HepG2 (cell line): ENCODE measurements around the gene OOSP1. TPM values are rescaled to one million over a fixed set of nuclear protein-coding genes. Genes with fewer than 3 reads are reported as not detected.

Source experiments
- ATAC-seq: fragments of 200-7000 bp; cut with Tn5 transposase; 3 replicates; pipeline ENCODE4 v1.9.1; 2020; ENCODE audit warnings: mild to moderate bottlenecking, moderate library complexity
- BruUV-seq: library from RNA; stranded (reverse); fragments of 400-500 nt; replicated peaks from 2 replicates; lab custom pipeline; 2021; lab: Mats Ljungman, UMichigan
- CTCF ChIA-PET: fragments of 300-600 bp; formaldehyde crosslinking; extraction: SDS; loops from one replicate; lab custom pipeline; 2021; ENCODE audit warnings: low total read pairs, inconsistent platforms, low intra/inter-chr PET ratio; lab: Yijun Ruan, JAX
- POLR2A ChIA-PET: fragments of 350-600 bp; sonication (Branson Sonifier 250); formaldehyde crosslinking; loops from one replicate; lab custom pipeline; 2020; ENCODE audit warnings: antibody characterized with exemption, inconsistent platforms; lab: Yijun Ruan, JAX
- DNase-seq: peaks from one replicate; pipeline ENCODE4 v3.0.0-alpha.2; 2015; ENCODE audit warnings: low spot score
- FAIRE-seq: peaks from 3 replicates; lab custom pipeline; 2011; peaks lifted over from hg19 to GRCh38; lab: Jason Lieb, UNC
- H2AFZ ChIP-seq: one replicate; pipeline ENCODE4 v1.6.1; 2011; ENCODE audit warnings: low read length, inconsistent platforms
- H3K27ac ChIP-seq: fragments of 300-600 bp; 3 replicates; pipeline ENCODE4 v1.8.0; 2011; ENCODE audit warnings: mixed run types, mild to moderate bottlenecking, mixed read lengths, low read length, inconsistent platforms; ENCODE audit not compliant: insufficient read depth; ENCODE audit errors: extremely low read length
- H3K27me3 ChIP-seq, 2 experiments: fragments of 200-600 bp in 1 of 2; 2 replicates in 1 of 2; 3 replicates in 1 of 2; pipeline versions ENCODE4 v1.6.0 to v1.8.0; 2011; ENCODE audit warnings: low read length in 2 of 2, mild to moderate bottlenecking in 2 of 2, moderate library complexity in 2 of 2, inconsistent platforms in 1 of 2; ENCODE audit not compliant: insufficient read depth in 2 of 2, control insufficient read depth in 1 of 2
- H3K36me3 ChIP-seq, 2 experiments: fragments of 200-600 bp in 1 of 2; replicated peaks in 1 of 2; 2 replicates in 1 of 2; 3 replicates in 1 of 2; pipeline versions ENCODE4 v1.5.1 to v1.8.0; 2011; ENCODE audit warnings: low read length in 2 of 2, inconsistent platforms in 1 of 2; ENCODE audit not compliant: insufficient read depth in 2 of 2, control insufficient read depth in 1 of 2
- H3K4me1 ChIP-seq: 2 replicates; pipeline ENCODE4 v1.5.1; 2012; ENCODE audit warnings: low read length, inconsistent platforms; ENCODE audit not compliant: insufficient read depth
- H3K4me2 ChIP-seq: 2 replicates; pipeline ENCODE4 v1.6.0; 2011; ENCODE audit warnings: low read depth, low read length, inconsistent platforms
- H3K4me3 ChIP-seq, 3 experiments: fragments of 200-600 bp in 1 of 3; sonication (generic), shearing (Covaris generic) in 1 of 3; replicated peaks in 1 of 3; 2 replicates each; pipeline ENCODE4 v1.5.1; 2011 to 2016; ENCODE audit warnings: low read length in 3 of 3, inconsistent platforms in 2 of 3, low read depth in 2 of 3, mild to moderate bottlenecking in 2 of 3, control low read depth in 1 of 3, mixed read lengths in 1 of 3; ENCODE audit not compliant: insufficient read depth in 1 of 3
- H3K79me2 ChIP-seq: one replicate; pipeline ENCODE4 v1.6.1; 2011; ENCODE audit warnings: low read length, inconsistent platforms; ENCODE audit not compliant: insufficient read depth
- H3K9ac ChIP-seq: 2 replicates; pipeline ENCODE4 v1.6.0; 2011; ENCODE audit warnings: mild to moderate bottlenecking, low read depth, low read length, inconsistent platforms; ENCODE audit not compliant: insufficient read depth
- H3K9me3 ChIP-seq: 2 replicates; pipeline ENCODE4 v1.5.1; 2012; ENCODE audit warnings: mild to moderate bottlenecking, low read length
- H4K20me1 ChIP-seq: 2 replicates; pipeline ENCODE4 v1.6.0; 2011; ENCODE audit warnings: inconsistent platforms, mild to moderate bottlenecking, low read length, moderate library complexity; ENCODE audit not compliant: insufficient read depth
- ESRRA ChIP-seq: sonication (generic); formaldehyde crosslinking; IDR thresholded peaks from 2 replicates; pipeline ENCODE4 v1.5.1; 2020; ENCODE audit warnings: mild to moderate bottlenecking, low read depth, missing genetic modification reagents
- MED8 ChIP-seq: sonication (generic); formaldehyde crosslinking; IDR thresholded peaks from 2 replicates; pipeline ENCODE4 v1.8.1; 2023; ENCODE audit warnings: mild to moderate bottlenecking, missing genetic modification reagents; ENCODE audit not compliant: insufficient replicate concordance
- MXI1 ChIP-seq: IDR thresholded peaks from 3 replicates; pipeline ENCODE4 v1.6.1; 2012; ENCODE audit warnings: low read depth, low read length, inconsistent platforms, borderline replicate concordance
- NFYB ChIP-seq: sonication (generic); formaldehyde crosslinking; IDR thresholded peaks from 2 replicates; pipeline ENCODE4 v1.4.0; 2020; ENCODE audit warnings: missing genetic modification reagents
- SNRNP70 ChIP-seq: fragments of 200-400 bp; formaldehyde crosslinking; IDR thresholded peaks from 2 replicates; pipeline ENCODE4 v1.6.1; 2017; ENCODE audit warnings: mild to moderate bottlenecking, low read depth, low read length, moderate library complexity
- ZBTB21 ChIP-seq: sonication (generic); formaldehyde crosslinking; IDR thresholded peaks from 2 replicates; pipeline ENCODE4 v1.4.0; 2020; ENCODE audit warnings: missing genetic modification reagents
- ZNF709 ChIP-seq: sonication (generic); formaldehyde crosslinking; IDR thresholded peaks from 2 replicates; pipeline ENCODE4 v1.5.0; 2020; ENCODE audit warnings: mild to moderate bottlenecking, missing genetic modification reagents
- ZNF75D ChIP-seq: sonication (generic); formaldehyde crosslinking; IDR thresholded peaks from 2 replicates; pipeline ENCODE4 v1.8.1; 2023; ENCODE audit warnings: missing genetic modification reagents, mild to moderate bottlenecking, borderline replicate concordance
- ZNF792 ChIP-seq: IDR thresholded peaks from 2 replicates; pipeline ENCODE4 v1.6.1; 2016
- WGBS: methylation state at CpG from one replicate; pipeline ENCODE4 v1.1.6; 2017; ENCODE audit warnings: low lambda C conversion rate; 5-methylcytosine and 5-hydroxymethylcytosine counted together
- in situ Hi-C: cut with HindIII; loops from 2 replicates; pipeline ENCODE4 v1.10.0; 2017; ENCODE audit warnings: low pct_unique_long_range_greater_than_20kb; ENCODE audit not compliant: extremely low pct_ligation_motif_present
- intact Hi-C: fragments of 100-400 bp; cut with micrococcal nuclease; formaldehyde crosslinking; loops from one replicate; pipeline ENCODE4 v1.10.0; 2022; ENCODE audit not compliant: unreplicated experiment
- polyA plus RNA-seq, 8 experiments: library from polyadenylated mRNA; depleted of rRNA in 3 of 8; stranded (reverse) in 7 of 8; unstranded in 1 of 8; fragments of >200 nt; fragmentation: Illumina TruSeq in 4 of 8; extraction: Trizol in 4 of 8; gene quantifications; 2 replicates each; pipeline versions ENCODE4 v1.2.1 to v1.2.3, GENCODE V29; 2011 to 2016; ENCODE audit warnings: low read depth in 4 of 8, missing spikeins in 1 of 8, mixed read lengths in 1 of 8; ENCODE audit not compliant: insufficient read depth in 1 of 8
- total RNA-seq, 5 experiments: library from RNA; depleted of rRNA; stranded (reverse); fragments of >200 nt; fragmentation: Illumina TruSeq; extraction: Trizol; gene quantifications; 2 replicates each; pipeline ENCODE4 v1.2.3, GENCODE V29; 2016; ENCODE audit warnings: low read depth in 1 of 5
- TF ChIP-seq, protein P1 (sequence below): sonication (generic); formaldehyde crosslinking; conservative IDR thresholded peaks from 2 replicates; pipeline ENCODE4 v1.4.0; 2020; ENCODE audit warnings: missing genetic modification reagents
- TF ChIP-seq, protein P2 (sequence below): sonication (generic); formaldehyde crosslinking; IDR thresholded peaks from 2 replicates; pipeline ENCODE4 v1.4.0; 2020; ENCODE audit warnings: missing genetic modification reagents
- TF ChIP-seq, protein P3 (sequence below): sonication (generic); formaldehyde crosslinking; IDR thresholded peaks from 2 replicates; pipeline ENCODE4 v1.9.0; 2021; ENCODE audit warnings: missing genetic modification reagents, borderline replicate concordance

The OOSP1 gene
- total and polyA plus RNA-seq, 2 of the 13 experiments (the other 11 are each of a cell fraction or from before 2014, with no cell fraction given), result not detected

DNA sequence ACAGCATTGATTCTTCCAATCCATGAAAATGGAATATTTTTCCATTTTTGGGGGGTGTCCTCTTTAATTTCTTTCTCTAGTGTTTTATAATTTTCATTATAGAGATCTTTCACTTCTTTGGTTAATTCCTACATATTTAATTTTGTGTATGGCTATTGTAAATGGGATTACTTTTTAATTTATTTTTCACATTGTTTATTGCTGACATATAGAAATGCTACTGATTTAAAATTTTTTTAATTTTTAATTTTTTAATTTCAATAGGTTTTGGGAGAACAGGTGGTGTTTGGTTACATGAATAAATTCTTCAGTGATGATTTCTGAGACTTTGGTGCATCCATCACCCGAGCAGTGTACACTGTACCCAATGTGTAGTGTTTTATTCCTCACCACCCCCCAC is 52.2 kb downstream of the OOSP1 start:
- POLR2A ChIA-PET, result no interaction called here
- Histone ChIP-seq H3K27me3 (no peaks in the 10 kb centered on the region), H3K4me3 (no peak overlapping the region), H3K4me1 (no peaks in the 10 kb centered on the region)
- intact Hi-C loops, result no loop called here
- TF ChIP-seq ZBTB21 (no peak), SNRNP70 (no peak), ZNF75D (CRISPR knock-in tag) (no peak), ZNF709 (CRISPR knock-in tag) (no peak), ZNF792 (no peak), NFYB (CRISPR knock-in tag) (no peak), MED8 (CRISPR knock-in tag) (no peak), MXI1 (no peak), ESRRA (CRISPR knock-in tag) (no peak)
- TF ChIP-seq, protein P1, sequence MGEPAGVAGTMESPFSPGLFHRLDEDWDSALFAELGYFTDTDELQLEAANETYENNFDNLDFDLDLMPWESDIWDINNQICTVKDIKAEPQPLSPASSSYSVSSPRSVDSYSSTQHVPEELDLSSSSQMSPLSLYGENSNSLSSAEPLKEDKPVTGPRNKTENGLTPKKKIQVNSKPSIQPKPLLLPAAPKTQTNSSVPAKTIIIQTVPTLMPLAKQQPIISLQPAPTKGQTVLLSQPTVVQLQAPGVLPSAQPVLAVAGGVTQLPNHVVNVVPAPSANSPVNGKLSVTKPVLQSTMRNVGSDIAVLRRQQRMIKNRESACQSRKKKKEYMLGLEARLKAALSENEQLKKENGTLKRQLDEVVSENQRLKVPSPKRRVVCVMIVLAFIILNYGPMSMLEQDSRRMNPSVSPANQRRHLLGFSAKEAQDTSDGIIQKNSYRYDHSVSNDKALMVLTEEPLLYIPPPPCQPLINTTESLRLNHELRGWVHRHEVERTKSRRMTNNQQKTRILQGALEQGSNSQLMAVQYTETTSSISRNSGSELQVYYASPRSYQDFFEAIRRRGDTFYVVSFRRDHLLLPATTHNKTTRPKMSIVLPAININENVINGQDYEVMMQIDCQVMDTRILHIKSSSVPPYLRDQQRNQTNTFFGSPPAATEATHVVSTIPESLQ (CRISPR knock-in tag), result no peak
- TF ChIP-seq, protein P2, sequence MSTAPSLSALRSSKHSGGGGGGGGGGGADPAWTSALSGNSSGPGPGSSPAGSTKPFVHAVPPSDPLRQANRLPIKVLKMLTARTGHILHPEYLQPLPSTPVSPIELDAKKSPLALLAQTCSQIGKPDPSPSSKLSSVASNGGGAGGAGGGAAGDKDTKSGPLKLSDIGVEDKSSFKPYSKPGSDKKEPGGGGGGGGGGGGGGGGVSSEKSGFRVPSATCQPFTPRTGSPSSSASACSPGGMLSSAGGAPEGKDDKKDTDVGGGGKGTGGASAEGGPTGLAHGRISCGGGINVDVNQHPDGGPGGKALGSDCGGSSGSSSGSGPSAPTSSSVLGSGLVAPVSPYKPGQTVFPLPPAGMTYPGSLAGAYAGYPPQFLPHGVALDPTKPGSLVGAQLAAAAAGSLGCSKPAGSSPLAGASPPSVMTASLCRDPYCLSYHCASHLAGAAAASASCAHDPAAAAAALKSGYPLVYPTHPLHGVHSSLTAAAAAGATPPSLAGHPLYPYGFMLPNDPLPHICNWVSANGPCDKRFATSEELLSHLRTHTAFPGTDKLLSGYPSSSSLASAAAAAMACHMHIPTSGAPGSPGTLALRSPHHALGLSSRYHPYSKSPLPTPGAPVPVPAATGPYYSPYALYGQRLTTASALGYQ, result no peak
- TF ChIP-seq, protein P3, sequence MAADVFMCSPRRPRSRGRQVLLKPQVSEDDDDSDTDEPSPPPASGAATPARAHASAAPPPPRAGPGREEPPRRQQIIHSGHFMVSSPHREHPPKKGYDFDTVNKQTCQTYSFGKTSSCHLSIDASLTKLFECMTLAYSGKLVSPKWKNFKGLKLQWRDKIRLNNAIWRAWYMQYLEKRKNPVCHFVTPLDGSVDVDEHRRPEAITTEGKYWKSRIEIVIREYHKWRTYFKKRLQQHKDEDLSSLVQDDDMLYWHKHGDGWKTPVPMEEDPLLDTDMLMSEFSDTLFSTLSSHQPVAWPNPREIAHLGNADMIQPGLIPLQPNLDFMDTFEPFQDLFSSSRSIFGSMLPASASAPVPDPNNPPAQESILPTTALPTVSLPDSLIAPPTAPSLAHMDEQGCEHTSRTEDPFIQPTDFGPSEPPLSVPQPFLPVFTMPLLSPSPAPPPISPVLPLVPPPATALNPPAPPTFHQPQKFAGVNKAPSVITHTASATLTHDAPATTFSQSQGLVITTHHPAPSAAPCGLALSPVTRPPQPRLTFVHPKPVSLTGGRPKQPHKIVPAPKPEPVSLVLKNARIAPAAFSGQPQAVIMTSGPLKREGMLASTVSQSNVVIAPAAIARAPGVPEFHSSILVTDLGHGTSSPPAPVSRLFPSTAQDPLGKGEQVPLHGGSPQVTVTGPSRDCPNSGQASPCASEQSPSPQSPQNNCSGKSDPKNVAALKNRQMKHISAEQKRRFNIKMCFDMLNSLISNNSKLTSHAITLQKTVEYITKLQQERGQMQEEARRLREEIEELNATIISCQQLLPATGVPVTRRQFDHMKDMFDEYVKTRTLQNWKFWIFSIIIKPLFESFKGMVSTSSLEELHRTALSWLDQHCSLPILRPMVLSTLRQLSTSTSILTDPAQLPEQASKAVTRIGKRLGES (CRISPR knock-in tag), result no peak
- TF ChIP-seq, all 625 proteins: peak for 0
- H2AFZ ChIP-seq, result no peak overlapping the region
- H4K20me1 ChIP-seq, result no peaks in the 10 kb centered on the region
- 0% methylated on average over 1 of the region's 1 CpG for WGBS
- in situ Hi-C loops, result no loop called here
- DNase-seq (no peak), FAIRE-seq (no peak), ATAC-seq (no peak)
- no peaks in the 10 kb centered on the region; the same call in 1 of the 2 replicates for H3K9me3 ChIP-seq
- no peak overlapping the region for H3K27ac ChIP-seq
- CTCF ChIA-PET, result no interaction called here
- H3K36me3 ChIP-seq, result no peaks in the 10 kb centered on the region
- no TSS peak for BruUV-seq
- no peak overlapping the region for H3K4me2 ChIP-seq
- H3K9ac ChIP-seq, result no peak overlapping the region
- H3K79me2 ChIP-seq, result no peaks in the 10 kb centered on the region
